ENCODE results near the gene RERE.

Gene RERE
- 86.1 reads per million, percentile 80 among the genes with 10 or more reads in this experiment for total RNA-seq

- DNase-seq: peak; percentile 95
Measured at GRCh38 chr1:8817412-8818324, at the start of gene RERE. Gene RERE (minus strand): TSS chr1:8817640.

GRCh38 chr1:8866792-8867415 is 49.5 kb upstream of the RERE start:
- DNase-seq: no peak

- no peak for DNase-seq
Measured at GRCh38 chr1:8866173-8866791, 48.8 kb upstream of the RERE start.

- no peak for DNase-seq
Measured at GRCh38 chr1:8864713-8865344, 47.4 kb upstream of the RERE start.

- DNase-seq: no peak
Measured at GRCh38 chr1:8863794-8864233, 46.4 kb upstream of the RERE start.

GRCh38 chr1:8863138-8863537 is 45.7 kb upstream of the RERE start:
- no peak for DNase-seq

- DNase-seq: peak; percentile 30
Measured at GRCh38 chr1:8862528-8862927, 45.1 kb upstream of the RERE start.

GRCh38 chr1:8860738-8861516 is 43.5 kb upstream of the RERE start:
- DNase-seq: no peak

- peak; percentile 46 for DNase-seq
Measured at GRCh38 chr1:8858888-8859706, 41.7 kb upstream of the RERE start.

- DNase-seq: no peak
Measured at GRCh38 chr1:8858112-8858668, 40.8 kb upstream of the RERE start.

GRCh38 chr1:8856689-8857412 is 39.4 kb upstream of the RERE start:
- DNase-seq: no peak

GRCh38 chr1:8854240-8854639 is 36.8 kb upstream of the RERE start:
- DNase-seq: no peak

GRCh38 chr1:8851060-8851459 is 33.6 kb upstream of the RERE start:
- DNase-seq: no peak

- DNase-seq: peak; percentile 70
Measured at GRCh38 chr1:8848663-8849386, 31.4 kb upstream of the RERE start.

- DNase-seq: no peak
Measured at GRCh38 chr1:8847990-8848389, 30.6 kb upstream of the RERE start.

GRCh38 chr1:8846263-8846662 is 28.8 kb upstream of the RERE start:
- no peak for DNase-seq

- DNase-seq: no peak
Measured at GRCh38 chr1:8845104-8846097, 28.0 kb upstream of the RERE start.

GRCh38 chr1:8844501-8845006 is 27.1 kb upstream of the RERE start:
- no peak for DNase-seq

All from effector CD4-positive, alpha-beta T cell (primary cell).